ENCODE measurements around the gene ADARB2. TPM values are rescaled to one million over a fixed set of nuclear protein-coding genes. Genes with fewer than 3 reads are reported as not detected.

The ADARB2 gene
- total and polyA plus RNA-seq, 2 experiments from 2014 or later = not detected

GRCh38 chr10:1552881-1553670 lies 184.2 kb downstream of the ADARB2 start:
- Histone ChIP-seq H3K4me2 (ENCODE audit: unreplicated experiment) (no peak overlapping the region), H3K36me3 (ENCODE audit: low read depth) (no peaks in the 10 kb centered on the region), H3K9me3 (ENCODE audit: low read depth) (no peaks in the 10 kb centered on the region), H3K4me3 (no peak overlapping the region), H3K79me2 (ENCODE audit: insufficient read depth) (no peaks in the 10 kb centered on the region), H3K9ac (no peak overlapping the region), H3K9me2 (ENCODE audit: insufficient read depth) (no peaks in the 10 kb centered on the region), H3K4me1 (ENCODE audit: insufficient read depth) (no peaks in the 10 kb centered on the region), H2AFZ (no peak overlapping the region), H3F3A (ENCODE audit: insufficient read depth) (no peaks in the 10 kb centered on the region), H3K27me3 (replicated peaks; ENCODE audit: insufficient read depth) (no peaks in the 10 kb centered on the region), H3K27ac (no peak overlapping the region), H4K20me1 (ENCODE audit: insufficient read depth) (no peaks in the 10 kb centered on the region)
- 27 to 33% methylated on average over 30 of the region's 30 CpGs for WGBS, 2 experiments (ENCODE audit: low coverage in 1 of 2, low lambda C conversion rate in 2 of 2, missing lambda C conversion rate in 2 of 2)
- TF ChIP-seq EZH2 (IDR thresholded peaks at IDR 0.05; ENCODE audit: insufficient read depth, poor library complexity, severe bottlenecking) = no peak
- no peak for TF ChIP-seq EZH2phosphoT487 (IDR thresholded peaks at IDR 0.05; ENCODE audit: insufficient read depth, low read depth)
- in situ Hi-C loops (cut with MboI) = no loop called here
- no peak for DNase-seq

- H4K20me1 ChIP-seq (ENCODE audit: insufficient read depth) = no peaks in the 10 kb centered on the region
- in situ Hi-C loops (cut with MboI) = no loop called here
- H3K36me3 ChIP-seq (ENCODE audit: low read depth) = no peaks in the 10 kb centered on the region
- H3K27ac ChIP-seq = no peak overlapping the region
- TF ChIP-seq EZH2phosphoT487 (IDR thresholded peaks at IDR 0.05; ENCODE audit: insufficient read depth, low read depth) = no peak
- TF ChIP-seq EZH2 (IDR thresholded peaks at IDR 0.05; ENCODE audit: insufficient read depth, poor library complexity, severe bottlenecking) = no peak
- WGBS, 2 experiments (ENCODE audit: low coverage in 1 of 2, low lambda C conversion rate in 2 of 2, missing lambda C conversion rate in 2 of 2) = 11 to 29% methylated on average over 4 to 9 of the region's 9 CpGs
- no peaks in the 10 kb centered on the region for H3K9me3 ChIP-seq (ENCODE audit: low read depth)
- no peaks in the 10 kb centered on the region for H3K79me2 ChIP-seq (ENCODE audit: insufficient read depth)
- no peaks in the 10 kb centered on the region for H3K27me3 ChIP-seq (replicated peaks; ENCODE audit: insufficient read depth)
- H3F3A ChIP-seq (ENCODE audit: insufficient read depth) = no peaks in the 10 kb centered on the region
- no peak overlapping the region for H2AFZ ChIP-seq
- no peaks in the 10 kb centered on the region for H3K4me1 ChIP-seq (ENCODE audit: insufficient read depth)
- no peak overlapping the region for H3K4me3 ChIP-seq
- H3K4me2 ChIP-seq (ENCODE audit: unreplicated experiment) = no peak overlapping the region
- H3K9ac ChIP-seq = no peak overlapping the region
- no peaks in the 10 kb centered on the region for H3K9me2 ChIP-seq (ENCODE audit: insufficient read depth)
- DNase-seq = no peak
Observed at GRCh38 chr10:1552406-1552805, 184.9 kb downstream of the ADARB2 start.

- H3K79me2 ChIP-seq (ENCODE audit: insufficient read depth) = no peaks in the 10 kb centered on the region
- no peak for DNase-seq
- in situ Hi-C loops (cut with MboI) = no loop called here
Observed at GRCh38 chr10:1551636-1552338, 185.5 kb downstream of the ADARB2 start.

GRCh38 chr10:1550616-1551015 lies 186.7 kb downstream of the ADARB2 start:
- Histone ChIP-seq H3F3A (ENCODE audit: insufficient read depth) (no peaks in the 10 kb centered on the region), H3K27ac (no peak overlapping the region), H3K9me3 (ENCODE audit: low read depth) (no peaks in the 10 kb centered on the region), H3K4me1 (ENCODE audit: insufficient read depth) (no peaks in the 10 kb centered on the region), H3K9me2 (ENCODE audit: insufficient read depth) (no peaks in the 10 kb centered on the region), H3K9ac (no peak overlapping the region), H4K20me1 (ENCODE audit: insufficient read depth) (no peaks in the 10 kb centered on the region), H3K36me3 (ENCODE audit: low read depth) (no peaks in the 10 kb centered on the region), H3K79me2 (ENCODE audit: insufficient read depth) (no peaks in the 10 kb centered on the region), H3K27me3 (replicated peaks; ENCODE audit: insufficient read depth) (no peaks in the 10 kb centered on the region), H3K4me3 (no peak overlapping the region), H3K4me2 (ENCODE audit: unreplicated experiment) (no peak overlapping the region), H2AFZ (no peak overlapping the region)
- TF ChIP-seq EZH2phosphoT487 (IDR thresholded peaks at IDR 0.05; ENCODE audit: insufficient read depth, low read depth) (no peak), EZH2 (IDR thresholded peaks at IDR 0.05; ENCODE audit: insufficient read depth, poor library complexity, severe bottlenecking) (no peak)
- DNase-seq = no peak
- WGBS, 2 experiments (ENCODE audit: low coverage in 1 of 2, low lambda C conversion rate in 2 of 2, missing lambda C conversion rate in 2 of 2) = 46 to 49% methylated on average over 15 of the region's 15 CpGs
- in situ Hi-C loops (cut with MboI) = no loop called here

More at GRCh38 chr10:1551636-1552338, 185.5 kb downstream of the ADARB2 start:
- Histone ChIP-seq H3K9me3 (ENCODE audit: low read depth) (no peaks in the 10 kb centered on the region), H3K4me3 (no peak overlapping the region), H3K27ac (no peak overlapping the region), H3K9ac (no peak overlapping the region), H3K36me3 (ENCODE audit: low read depth) (no peaks in the 10 kb centered on the region), H3K9me2 (ENCODE audit: insufficient read depth) (no peaks in the 10 kb centered on the region), H2AFZ (no peak overlapping the region), H3K4me1 (ENCODE audit: insufficient read depth) (no peaks in the 10 kb centered on the region), H3K4me2 (ENCODE audit: unreplicated experiment) (no peak overlapping the region), H4K20me1 (ENCODE audit: insufficient read depth) (no peaks in the 10 kb centered on the region), H3K27me3 (replicated peaks; ENCODE audit: insufficient read depth) (no peaks in the 10 kb centered on the region), H3F3A (ENCODE audit: insufficient read depth) (no peaks in the 10 kb centered on the region)
- TF ChIP-seq EZH2 (IDR thresholded peaks at IDR 0.05; ENCODE audit: insufficient read depth, poor library complexity, severe bottlenecking) = no peak
- no peak for TF ChIP-seq EZH2phosphoT487 (IDR thresholded peaks at IDR 0.05; ENCODE audit: insufficient read depth, low read depth)
- WGBS, 2 experiments (ENCODE audit: low coverage in 1 of 2, low lambda C conversion rate in 2 of 2, missing lambda C conversion rate in 2 of 2) = 45 to 50% methylated on average over 18 of the region's 18 CpGs
